Transverse colon (tissue), 4 donors: ENCODE results near the gene NID2.

Source experiments
- EP300 ChIP-seq: sonication (generic); formaldehyde crosslinking; IDR thresholded peaks from one replicate; pipeline ENCODE4 v1.6.1; 2017; ENCODE audit warnings: antibody characterized with exemption, low read depth
- POLR2A ChIP-seq: fragments of 450-650 bp; IDR thresholded peaks from one replicate; pipeline ENCODE4 v1.6.1; 2016; ENCODE audit warnings: antibody characterized with exemption, mild to moderate bottlenecking, moderate library complexity
- POLR2AphosphoS5 ChIP-seq, 3 donors: sonication (generic); formaldehyde crosslinking; IDR thresholded peaks; one replicate each; pipeline ENCODE4 v1.6.1; 2016; ENCODE audit warnings: antibody characterized with exemption in 3 of 3
- TF ChIP-seq, protein P1 (sequence below), 5 experiments: fragments of 200-600 bp in 3 of 5; fragments of 450-650 bp in 2 of 5; sonication (generic) in 3 of 5; IDR thresholded peaks; 1 replicate in 2 of 5; 2 replicates in 3 of 5; pipeline ENCODE4 v1.5.1; 2016 to 2017; ENCODE audit warnings: antibody characterized with exemption in 5 of 5, inconsistent platforms in 3 of 5, mild to moderate bottlenecking in 2 of 5, moderate library complexity in 1 of 5

DNA sequence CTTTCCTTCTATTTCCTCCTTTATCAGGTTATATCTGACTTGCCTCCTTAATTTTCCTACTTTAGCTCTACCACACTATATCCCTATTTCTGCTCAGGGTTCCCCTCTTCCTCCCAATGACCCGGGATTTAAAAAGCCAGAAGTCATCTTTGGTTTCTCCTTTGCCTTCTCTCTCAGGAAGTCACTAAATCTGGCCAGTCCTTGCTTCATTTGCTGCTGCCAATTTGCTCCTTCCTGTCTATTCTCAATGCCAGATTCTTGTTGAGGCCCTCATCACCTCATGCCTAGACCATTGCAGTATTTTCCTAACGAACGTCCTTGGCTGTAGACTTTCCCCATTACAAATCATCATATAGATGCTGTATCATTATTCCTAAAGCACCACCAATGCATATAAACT is 26.5 kb upstream of the NID2 start:
- TF ChIP-seq, protein P1, sequence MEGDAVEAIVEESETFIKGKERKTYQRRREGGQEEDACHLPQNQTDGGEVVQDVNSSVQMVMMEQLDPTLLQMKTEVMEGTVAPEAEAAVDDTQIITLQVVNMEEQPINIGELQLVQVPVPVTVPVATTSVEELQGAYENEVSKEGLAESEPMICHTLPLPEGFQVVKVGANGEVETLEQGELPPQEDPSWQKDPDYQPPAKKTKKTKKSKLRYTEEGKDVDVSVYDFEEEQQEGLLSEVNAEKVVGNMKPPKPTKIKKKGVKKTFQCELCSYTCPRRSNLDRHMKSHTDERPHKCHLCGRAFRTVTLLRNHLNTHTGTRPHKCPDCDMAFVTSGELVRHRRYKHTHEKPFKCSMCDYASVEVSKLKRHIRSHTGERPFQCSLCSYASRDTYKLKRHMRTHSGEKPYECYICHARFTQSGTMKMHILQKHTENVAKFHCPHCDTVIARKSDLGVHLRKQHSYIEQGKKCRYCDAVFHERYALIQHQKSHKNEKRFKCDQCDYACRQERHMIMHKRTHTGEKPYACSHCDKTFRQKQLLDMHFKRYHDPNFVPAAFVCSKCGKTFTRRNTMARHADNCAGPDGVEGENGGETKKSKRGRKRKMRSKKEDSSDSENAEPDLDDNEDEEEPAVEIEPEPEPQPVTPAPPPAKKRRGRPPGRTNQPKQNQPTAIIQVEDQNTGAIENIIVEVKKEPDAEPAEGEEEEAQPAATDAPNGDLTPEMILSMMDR (IDR thresholded peaks at IDR 0.05), result no peak
- TF ChIP-seq EP300 (no peak), POLR2A (no peak), POLR2AphosphoS5 (IDR thresholded peaks at IDR 0.05) (no peak)
